H1 (cell line): Measurements from ENCODE around the gene ARMH2. TPM values are rescaled to one million over a fixed set of nuclear protein-coding genes. Genes with fewer than 3 reads are reported as not detected.

Source experiments
- KDM4A ChIP-seq: IDR thresholded peaks from one replicate; pipeline ENCODE4 v1.7.1; 2012; ENCODE audit warnings: low read depth, mild to moderate bottlenecking, moderate library complexity, low read length, inconsistent platforms; ENCODE audit not compliant: severe bottlenecking
- RAD21 ChIP-seq, 2 experiments: IDR thresholded peaks in 1 of 2; conservative IDR thresholded peaks in 1 of 2; 2 replicates each; pipeline ENCODE4 v1.6.1; 2011; ENCODE audit warnings: low read depth in 2 of 2, low read length in 2 of 2, improper control_type of control experiment in 1 of 2, inconsistent platforms in 1 of 2, mild to moderate bottlenecking in 1 of 2, moderate library complexity in 1 of 2
- RBBP5 ChIP-seq: IDR thresholded peaks from 2 replicates; pipeline ENCODE4 v1.7.1; 2012; ENCODE audit warnings: low read depth, mild to moderate bottlenecking, inconsistent platforms, low read length, moderate library complexity, borderline replicate concordance
- polyA plus RNA-seq, 7 experiments: library from polyadenylated mRNA; depleted of rRNA in 3 of 7; stranded (reverse) in 5 of 7; unstranded in 2 of 7; fragments of >200 nt in 5 of 7; fragments of 200-250 nt in 2 of 7; gene quantifications; 1 replicate in 5 of 7; 2 replicates in 1 of 7; 4 replicates in 1 of 7; pipeline versions ENCODE4 v1.2.1 to v1.2.3, GENCODE V29; 2011 to 2013; ENCODE audit warnings: missing spikeins in 2 of 7, mixed read lengths in 2 of 7
- total RNA-seq: library from RNA; stranded (reverse); fragmentation: NEBNext Ultra II Directional; extraction: Animal tissue kit (Norgen Biotek cat#: 25700); gene quantifications from 2 replicates; pipeline ENCODE4 v1.2.1, GENCODE V29; 2021

Gene ARMH2
- total and polyA plus RNA-seq, 2 of the 8 experiments (the other 6 are each of a cell fraction or from before 2014, with no cell fraction given) = not detected

- TF ChIP-seq KDM4A (no peak), RAD21 (IDR thresholded peaks at IDR 0.05 in 1 of 2, conservative IDR thresholded peaks at IDR 0.05 in 1 of 2; ENCODE audit: low read depth in 2 of 2, low read length in 2 of 2) (no peak), RBBP5 (no peak)
Measured at GRCh38 chr6:24778878-24779277, 19.8 kb downstream of the ARMH2 start (continued).
